ENCODE results near the gene MUC16. TPM values are rescaled to one million over a fixed set of nuclear protein-coding genes. Genes with fewer than 3 reads are reported as not detected.

Gene MUC16
- total RNA-seq, 4 donors from 2014 or later, result under 0.01 to 2.7 (median 0.13) TPM; not detected in 1

DNA sequence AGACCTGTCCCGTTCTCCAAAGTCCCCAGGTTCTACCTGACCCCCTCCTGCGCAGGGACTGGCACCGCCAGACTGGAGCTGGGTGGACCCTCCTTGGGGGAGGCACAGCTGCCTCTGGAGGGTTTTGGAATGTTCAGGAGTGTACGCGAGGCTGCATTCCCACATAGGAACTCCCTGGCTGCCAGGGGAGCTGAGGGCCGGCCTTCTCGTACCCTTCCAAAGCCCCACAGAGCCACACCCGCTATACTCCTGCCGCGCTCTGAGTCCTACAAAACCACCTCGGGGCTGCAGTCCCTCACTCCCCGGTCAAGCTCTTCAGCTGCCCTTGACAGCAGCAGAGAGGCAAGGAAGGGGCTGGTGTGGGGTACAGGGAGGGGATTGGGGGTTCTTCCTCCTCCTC lies 484 bp upstream of the MUC16 start:
- ATAC-seq, result no peak
- Histone ChIP-seq H3K4me3 (no peak overlapping the region), H3K27ac (no peak overlapping the region), H3K9me3 (peaks cover 0 to 10% (median 0%) of the 10 kb centered on the region in 3 donors), H3K27me3 (peaks cover 67% of the 10 kb centered on the region), H3K4me1 (no peaks in the 10 kb centered on the region), H3K36me3 (no peaks in the 10 kb centered on the region)
- TF ChIP-seq, protein P1, sequence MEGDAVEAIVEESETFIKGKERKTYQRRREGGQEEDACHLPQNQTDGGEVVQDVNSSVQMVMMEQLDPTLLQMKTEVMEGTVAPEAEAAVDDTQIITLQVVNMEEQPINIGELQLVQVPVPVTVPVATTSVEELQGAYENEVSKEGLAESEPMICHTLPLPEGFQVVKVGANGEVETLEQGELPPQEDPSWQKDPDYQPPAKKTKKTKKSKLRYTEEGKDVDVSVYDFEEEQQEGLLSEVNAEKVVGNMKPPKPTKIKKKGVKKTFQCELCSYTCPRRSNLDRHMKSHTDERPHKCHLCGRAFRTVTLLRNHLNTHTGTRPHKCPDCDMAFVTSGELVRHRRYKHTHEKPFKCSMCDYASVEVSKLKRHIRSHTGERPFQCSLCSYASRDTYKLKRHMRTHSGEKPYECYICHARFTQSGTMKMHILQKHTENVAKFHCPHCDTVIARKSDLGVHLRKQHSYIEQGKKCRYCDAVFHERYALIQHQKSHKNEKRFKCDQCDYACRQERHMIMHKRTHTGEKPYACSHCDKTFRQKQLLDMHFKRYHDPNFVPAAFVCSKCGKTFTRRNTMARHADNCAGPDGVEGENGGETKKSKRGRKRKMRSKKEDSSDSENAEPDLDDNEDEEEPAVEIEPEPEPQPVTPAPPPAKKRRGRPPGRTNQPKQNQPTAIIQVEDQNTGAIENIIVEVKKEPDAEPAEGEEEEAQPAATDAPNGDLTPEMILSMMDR (IDR thresholded peaks at IDR 0.05), result no peak
- TF ChIP-seq POLR2AphosphoS5 (IDR thresholded peaks at IDR 0.05) (no peak), EP300 (IDR thresholded peaks at IDR 0.05) (no peak), POLR2A (IDR thresholded peaks at IDR 0.05) (no peak)
- 72% methylated on average over 6 of the region's 12 CpGs; no CpG with 5 or more reads in 1 of the 2 donors for WGBS, 2 donors (ENCODE audit: low coverage in 1 of 2)

DNA sequence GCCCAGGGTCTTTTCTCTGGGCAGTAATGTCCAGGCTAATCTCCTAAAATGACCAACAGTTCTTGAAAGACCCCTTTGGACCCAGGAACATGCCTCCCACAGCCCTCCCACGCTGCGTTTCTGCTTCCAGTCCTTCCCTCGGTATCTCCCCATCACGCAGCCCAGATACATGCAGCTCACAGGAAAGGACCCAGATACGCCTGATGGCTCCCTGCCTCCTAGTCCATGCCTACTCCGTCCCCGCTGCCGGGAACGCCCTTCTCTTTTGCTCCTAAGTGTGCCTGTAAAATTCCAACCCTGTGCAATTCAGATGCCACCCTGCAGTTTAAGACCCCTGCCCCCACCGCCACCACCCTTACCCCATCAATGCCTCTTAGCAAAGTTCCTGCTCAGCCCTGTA lies 778 bp downstream of the MUC16 start:
- H3K27ac ChIP-seq, result no peak overlapping the region
- ATAC-seq, result no peak
- TF ChIP-seq, protein P1 (IDR thresholded peaks at IDR 0.05), result no peak
- no peak for TF ChIP-seq EP300 (IDR thresholded peaks at IDR 0.05)
- TF ChIP-seq POLR2AphosphoS5 (IDR thresholded peaks at IDR 0.05), result no peak
- no peak for TF ChIP-seq POLR2A (IDR thresholded peaks at IDR 0.05)

DNA sequence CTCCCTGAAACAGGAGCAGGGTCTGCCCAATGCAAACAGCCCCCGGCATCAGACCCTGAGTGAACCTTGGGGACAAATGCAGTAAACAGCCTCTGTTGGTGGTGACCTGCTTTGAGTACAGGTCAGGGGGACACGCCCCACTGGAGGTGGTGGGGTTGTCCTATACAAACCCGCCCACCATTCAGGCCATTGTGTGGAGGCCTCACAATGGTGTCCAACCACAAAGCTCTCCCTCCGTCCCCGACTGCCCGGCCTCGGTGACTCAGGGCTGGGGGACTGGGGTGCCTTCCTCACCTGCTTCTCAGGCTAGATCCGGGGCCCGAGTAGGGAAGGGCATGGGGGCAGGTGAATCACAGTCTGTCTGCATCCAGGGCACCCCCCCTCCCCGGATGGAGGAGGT lies 1.5 kb downstream of the MUC16 start:
- no CpG with 5 or more reads among the region's 10 CpGs for WGBS, 2 donors (ENCODE audit: low coverage in 1 of 2)
- H3K4me1 ChIP-seq, result no peaks in the 10 kb centered on the region
- peaks cover 47% of the 10 kb centered on the region for H3K27me3 ChIP-seq
- H3K27ac ChIP-seq, result no peak overlapping the region
- no peak for TF ChIP-seq EP300 (IDR thresholded peaks at IDR 0.05)
- TF ChIP-seq POLR2AphosphoS5 (IDR thresholded peaks at IDR 0.05), result no peak
- TF ChIP-seq, protein P1 (IDR thresholded peaks at IDR 0.05), result no peak
- TF ChIP-seq POLR2A (IDR thresholded peaks at IDR 0.05), result no peak
- no peaks in the 10 kb centered on the region for H3K36me3 ChIP-seq
- no peak for ATAC-seq
- H3K4me3 ChIP-seq, result no peak overlapping the region
- H3K9me3 ChIP-seq, result peaks cover 0 to 2% (median 0%) of the 10 kb centered on the region in 3 donors

More for the DNA sequence above, 778 bp downstream of the MUC16 start:
- Histone ChIP-seq H3K4me1 (no peaks in the 10 kb centered on the region), H3K4me3 (no peak overlapping the region), H3K27me3 (peaks cover 55% of the 10 kb centered on the region), H3K9me3 (peaks cover 0 to 10% (median 0%) of the 10 kb centered on the region in 3 donors), H3K36me3 (no peaks in the 10 kb centered on the region)
- 56 to 73% methylated on average over 2 to 10 of the region's 10 CpGs for WGBS, 2 donors (ENCODE audit: low coverage in 1 of 2)

DNA sequence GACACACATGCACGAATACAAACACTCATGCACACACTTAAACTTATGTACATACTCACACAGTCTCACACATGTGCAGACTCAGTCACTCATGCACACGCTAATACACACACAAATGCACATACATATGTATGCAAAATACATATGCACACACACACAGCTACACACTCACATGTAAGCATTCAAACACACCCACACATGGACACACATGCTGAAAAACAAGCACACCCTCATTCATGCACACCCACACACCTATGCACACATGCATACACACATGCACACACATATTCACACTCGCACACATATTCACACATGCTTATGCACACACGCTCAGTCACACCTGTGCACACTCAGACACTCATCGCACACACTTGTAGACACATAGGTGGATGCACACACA lies 9.3 kb downstream of the MUC16 start:
- no peaks in the 10 kb centered on the region for H3K36me3 ChIP-seq
- no peak overlapping the region for H3K4me3 ChIP-seq
- WGBS, 2 donors (ENCODE audit: low coverage in 1 of 2), result 88 to 90% methylated on average over 3 to 5 of the region's 5 CpGs
- H3K9me3 ChIP-seq, result peaks cover 0 to 13% (median 0%) of the 10 kb centered on the region in 3 donors
- no peak overlapping the region for H3K27ac ChIP-seq
- no peaks in the 10 kb centered on the region for H3K4me1 ChIP-seq
- TF ChIP-seq, protein P1 (IDR thresholded peaks at IDR 0.05), result no peak
- no peak for TF ChIP-seq POLR2A (IDR thresholded peaks at IDR 0.05)
- ATAC-seq, result no peak
- H3K27me3 ChIP-seq, result peaks cover 53% of the 10 kb centered on the region

DNA sequence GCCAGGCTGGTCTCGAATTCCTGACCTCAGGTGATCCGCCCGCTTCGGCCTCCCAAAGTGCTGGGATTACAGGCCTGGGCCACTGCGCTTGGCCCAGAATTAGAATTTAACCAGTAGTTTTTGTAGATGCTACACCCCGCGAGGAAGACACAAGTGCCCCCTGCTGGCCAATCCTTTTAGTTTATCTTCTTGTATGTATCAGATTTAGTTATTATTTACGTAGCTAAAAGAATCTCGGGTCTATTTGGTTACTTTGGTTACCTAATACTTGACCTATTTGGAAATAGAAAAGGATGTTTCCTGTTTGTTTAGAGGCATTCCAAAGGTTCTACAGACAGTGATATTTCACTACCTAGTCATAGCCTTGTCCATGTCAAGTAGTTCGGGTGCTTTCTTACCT lies 22.0 kb downstream of the MUC16 start:
- no peak for TF ChIP-seq POLR2AphosphoS5 (IDR thresholded peaks at IDR 0.05)
- no peak for TF ChIP-seq POLR2A (IDR thresholded peaks at IDR 0.05)
- TF ChIP-seq, protein P1 (IDR thresholded peaks at IDR 0.05), result no peak
- TF ChIP-seq EP300 (IDR thresholded peaks at IDR 0.05), result no peak
- Histone ChIP-seq H3K4me3 (no peak overlapping the region), H3K9me3 (no peaks in the 10 kb centered on the region), H3K36me3 (no peaks in the 10 kb centered on the region), H3K27me3 (peaks cover 9% of the 10 kb centered on the region), H3K4me1 (no peaks in the 10 kb centered on the region), H3K27ac (no peak overlapping the region)
- WGBS, 2 donors (ENCODE audit: low coverage in 1 of 2), result 58 to 64% methylated on average over 5 to 7 of the region's 10 CpGs
- ATAC-seq, result no peak
